Measurements from ENCODE around the gene TAF3.

The TAF3 gene

GRCh38 chr10:8047452-8048280, 229.4 kb downstream of the TAF3 start:
- no peak for DNase-seq (ENCODE audit: low read depth in 2 of 2)

GRCh38 chr10:8048281-8049008, 230.1 kb downstream of the TAF3 start:
- DNase-seq (ENCODE audit: low read depth in 2 of 2): no peak

- no peak for DNase-seq (ENCODE audit: low read depth in 2 of 2)
Measured at GRCh38 chr10:8049045-8049864, 230.9 kb downstream of the TAF3 start.

- DNase-seq (ENCODE audit: low read depth in 2 of 2): no peak
Measured at GRCh38 chr10:8049865-8050555, 231.7 kb downstream of the TAF3 start.

- no peak for DNase-seq (ENCODE audit: low read depth in 2 of 2)
Measured at GRCh38 chr10:8050556-8051108, 232.3 kb downstream of the TAF3 start.

- DNase-seq (ENCODE audit: low read depth in 2 of 2): no peak
Measured at GRCh38 chr10:8051109-8051821, 233.0 kb downstream of the TAF3 start.

- no peak for DNase-seq (ENCODE audit: low read depth in 2 of 2)
Measured at GRCh38 chr10:8051851-8052257, 233.5 kb downstream of the TAF3 start.

GRCh38 chr10:8052341-8052955, 234.1 kb downstream of the TAF3 start:
- DNase-seq (ENCODE audit: low read depth in 2 of 2): no peak

- no peak for DNase-seq (ENCODE audit: low read depth in 2 of 2)
Measured at GRCh38 chr10:8052956-8053445, 234.7 kb downstream of the TAF3 start.

GRCh38 chr10:8053446-8054243, 235.3 kb downstream of the TAF3 start:
- DNase-seq (ENCODE audit: low read depth in 2 of 2): peak; percentile 90 to 97

- DNase-seq (ENCODE audit: low read depth in 2 of 2): no peak
Measured at GRCh38 chr10:8054244-8054493, 235.9 kb downstream of the TAF3 start.

- peak; percentile 73 to 80 for DNase-seq (ENCODE audit: low read depth in 2 of 2)
Measured at GRCh38 chr10:8054494-8055407, 236.4 kb downstream of the TAF3 start, which contains the start of gene GATA3. GATA3 (plus strand) TSS chr10:8054688; CDS start chr10:8055656, 968 bp downstream.

- no peak for DNase-seq (ENCODE audit: low read depth in 2 of 2)
Measured at GRCh38 chr10:8055420-8056349, 237.4 kb downstream of the TAF3 start.

- no peak for DNase-seq (ENCODE audit: low read depth in 2 of 2)
Measured at GRCh38 chr10:8056378-8056777, 238.1 kb downstream of the TAF3 start.

- DNase-seq (ENCODE audit: low read depth in 2 of 2): no peak
Measured at GRCh38 chr10:8056871-8057331, 238.6 kb downstream of the TAF3 start.

GRCh38 chr10:8057636-8058273, 239.4 kb downstream of the TAF3 start:
- no peak for DNase-seq (ENCODE audit: low read depth in 2 of 2)

Data from stimulated activated CD4-positive, alpha-beta T cell treated with anti-CD3 and anti-CD28 coated beads, Interleukin-15, amount 100 ng/mL, for 48 hours (primary cell).